SK-N-SH treated with all-trans-retinoic acid at 6 μM for 48 hours (cell line): ENCODE results near the gene UGT1A5.
"Not testable (repeated sequence)": the region's sequence is repeated elsewhere in the genome, so short reads cannot be mapped to it uniquely, and the experiment has no call there.

ENCODE experiments used
- ATAC-seq: fragments of 200-7000 bp; cut with Tn5 transposase; 3 replicates; pipeline ENCODE4 v1.9.1; 2020; ENCODE audit warnings: mild to moderate bottlenecking, moderate library complexity
- ARNTL ChIP-seq: fragments of 450-650 bp; formaldehyde crosslinking; IDR thresholded peaks from 2 replicates; pipeline ENCODE4 v1.5.0; 2020; ENCODE audit warnings: low read depth, mild to moderate bottlenecking, moderate library complexity, borderline replicate concordance
- BACH2 ChIP-seq: fragments of 250-450 bp; sonication (Bioruptor Pico); IDR thresholded peaks from 2 replicates; pipeline ENCODE4 v1.9.0; 2021; ENCODE audit warnings: mild to moderate bottlenecking, borderline replicate concordance
- CREB5 ChIP-seq: fragments of 250-450 bp; sonication (Bioruptor Pico); IDR thresholded peaks from 2 replicates; pipeline ENCODE4 v1.5.1; 2020; ENCODE audit warnings: low read depth, mild to moderate bottlenecking, moderate library complexity
- CSDC2 ChIP-seq: fragments of 250-450 bp; sonication (Bioruptor Pico); IDR thresholded peaks from 2 replicates; pipeline ENCODE4 v1.5.0; 2020; ENCODE audit warnings: mild to moderate bottlenecking, moderate library complexity
- CSRNP3 ChIP-seq: fragments of 250-450 bp; sonication (Bioruptor Pico); IDR thresholded peaks from 2 replicates; pipeline ENCODE4 v1.5.1; 2021; ENCODE audit warnings: mild to moderate bottlenecking, moderate library complexity
- ESRRG ChIP-seq: fragments of 250-450 bp; sonication (Bioruptor Pico); IDR thresholded peaks from 2 replicates; pipeline ENCODE4 v1.6.1; 2021; ENCODE audit warnings: mild to moderate bottlenecking
- GLIS3 ChIP-seq: fragments of 250-450 bp; sonication (Bioruptor Pico); IDR thresholded peaks from 2 replicates; pipeline ENCODE4 v1.5.0; 2020; ENCODE audit warnings: mild to moderate bottlenecking, moderate library complexity
- ISL1 ChIP-seq: fragments of 250-450 bp; sonication (Bioruptor Pico); IDR thresholded peaks from 2 replicates; pipeline ENCODE4 v2.1.2; 2022; ENCODE audit warnings: mild to moderate bottlenecking, moderate library complexity
- OSR1 ChIP-seq: fragments of 250-450 bp; sonication (Bioruptor Pico); IDR thresholded peaks from 2 replicates; pipeline ENCODE4 v1.8.0; 2022; ENCODE audit warnings: moderate library complexity, mild to moderate bottlenecking, inconsistent platforms
- PPARA ChIP-seq: fragments of 250-450 bp; sonication (Bioruptor Pico); IDR thresholded peaks from 2 replicates; pipeline ENCODE4 v1.5.0; 2020; ENCODE audit warnings: mild to moderate bottlenecking, borderline replicate concordance
- RARB ChIP-seq: fragments of 250-450 bp; sonication (Bioruptor Pico); IDR thresholded peaks from 2 replicates; pipeline ENCODE4 v1.8.0; 2021; ENCODE audit warnings: mild to moderate bottlenecking, moderate library complexity
- SNAI2 ChIP-seq: fragments of 250-450 bp; sonication (Bioruptor Pico); IDR thresholded peaks from 2 replicates; pipeline ENCODE4 v1.5.0; 2020; ENCODE audit warnings: mild to moderate bottlenecking, moderate library complexity
- TCF4 ChIP-seq: fragments of 250-450 bp; sonication (Bioruptor Pico); IDR thresholded peaks from 2 replicates; pipeline ENCODE4 v1.8.0; 2021; ENCODE audit warnings: mild to moderate bottlenecking, moderate library complexity, borderline replicate concordance
- TSHZ2 ChIP-seq: fragments of 250-450 bp; sonication (Bioruptor Pico); IDR thresholded peaks from 2 replicates; pipeline ENCODE4 v1.5.0; 2020; ENCODE audit warnings: mild to moderate bottlenecking, moderate library complexity
- ZC3H10 ChIP-seq: fragments of 250-450 bp; sonication (Bioruptor Pico); IDR thresholded peaks from 2 replicates; pipeline ENCODE4 v1.5.1; 2021; ENCODE audit warnings: mild to moderate bottlenecking, moderate library complexity
- ZFP3 ChIP-seq: fragments of 250-450 bp; sonication (Bioruptor Pico); IDR thresholded peaks from 2 replicates; pipeline ENCODE4 v1.5.0; 2020; ENCODE audit warnings: mild to moderate bottlenecking, moderate library complexity
- ZFP30 ChIP-seq: fragments of 450-650 bp; formaldehyde crosslinking; IDR thresholded peaks from 2 replicates; pipeline ENCODE4 v1.5.0; 2022; ENCODE audit warnings: mild to moderate bottlenecking, moderate library complexity
- ZNF565 ChIP-seq: fragments of 450-650 bp; formaldehyde crosslinking; conservative IDR thresholded peaks from 2 replicates; pipeline ENCODE4 v1.5.0; 2020; ENCODE audit warnings: low read depth, mild to moderate bottlenecking, moderate library complexity
- ZNF70 ChIP-seq: fragments of 450-650 bp; formaldehyde crosslinking; IDR thresholded peaks from 2 replicates; pipeline ENCODE4 v1.5.0; 2020; ENCODE audit warnings: mild to moderate bottlenecking, moderate library complexity
- ZNF8 ChIP-seq: fragments of 450-650 bp; formaldehyde crosslinking; IDR thresholded peaks from 2 replicates; pipeline ENCODE4 v1.5.0; 2020; ENCODE audit warnings: mild to moderate bottlenecking, moderate library complexity
- TF ChIP-seq, protein P1 (sequence below): fragments of 250-450 bp; sonication (Bioruptor Pico); IDR thresholded peaks from 2 replicates; pipeline ENCODE4 v1.8.0; 2020; ENCODE audit warnings: mild to moderate bottlenecking, moderate library complexity, borderline replicate concordance

The UGT1A5 gene

DNA sequence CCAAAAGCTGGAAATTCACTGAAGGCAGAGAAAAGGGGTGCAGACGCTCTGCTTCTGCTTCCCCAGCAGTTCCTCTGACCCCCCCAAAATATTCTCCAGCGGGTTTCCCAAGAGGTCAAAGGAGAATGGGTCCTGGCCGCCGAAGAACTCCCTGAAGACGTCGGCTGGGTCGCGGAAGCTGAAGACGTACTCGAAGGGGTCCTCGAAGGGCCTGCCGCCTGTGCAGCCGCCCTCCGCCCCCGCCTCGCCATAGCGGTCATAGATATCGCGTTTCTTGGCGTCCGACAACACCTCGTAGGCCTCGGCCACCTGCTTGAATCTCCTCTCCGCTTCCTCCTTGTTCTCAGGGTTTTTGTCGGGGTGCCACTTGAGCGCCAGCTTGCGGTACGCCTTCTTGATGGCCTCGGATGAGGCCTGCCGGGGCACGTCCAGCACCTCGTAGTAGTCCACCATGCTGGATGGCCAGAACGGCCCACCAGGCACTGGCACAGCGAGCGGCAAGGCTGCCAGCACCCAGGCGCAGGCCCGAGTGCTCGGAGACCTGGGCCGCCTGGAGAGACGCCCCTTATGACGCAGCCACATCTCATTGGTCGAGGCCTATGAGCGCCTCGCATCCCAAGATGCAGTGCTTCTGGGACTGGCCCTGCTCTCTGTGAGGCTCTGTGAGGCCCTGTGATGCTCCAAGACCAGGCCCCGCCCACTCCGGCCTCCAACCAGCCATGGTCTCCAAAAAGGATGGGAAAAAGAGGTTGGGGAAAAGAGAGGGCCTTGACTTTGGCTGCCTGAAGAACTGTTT lies 31.0 kb downstream of the UGT1A5 start (continued):
- TF ChIP-seq, protein P1, sequence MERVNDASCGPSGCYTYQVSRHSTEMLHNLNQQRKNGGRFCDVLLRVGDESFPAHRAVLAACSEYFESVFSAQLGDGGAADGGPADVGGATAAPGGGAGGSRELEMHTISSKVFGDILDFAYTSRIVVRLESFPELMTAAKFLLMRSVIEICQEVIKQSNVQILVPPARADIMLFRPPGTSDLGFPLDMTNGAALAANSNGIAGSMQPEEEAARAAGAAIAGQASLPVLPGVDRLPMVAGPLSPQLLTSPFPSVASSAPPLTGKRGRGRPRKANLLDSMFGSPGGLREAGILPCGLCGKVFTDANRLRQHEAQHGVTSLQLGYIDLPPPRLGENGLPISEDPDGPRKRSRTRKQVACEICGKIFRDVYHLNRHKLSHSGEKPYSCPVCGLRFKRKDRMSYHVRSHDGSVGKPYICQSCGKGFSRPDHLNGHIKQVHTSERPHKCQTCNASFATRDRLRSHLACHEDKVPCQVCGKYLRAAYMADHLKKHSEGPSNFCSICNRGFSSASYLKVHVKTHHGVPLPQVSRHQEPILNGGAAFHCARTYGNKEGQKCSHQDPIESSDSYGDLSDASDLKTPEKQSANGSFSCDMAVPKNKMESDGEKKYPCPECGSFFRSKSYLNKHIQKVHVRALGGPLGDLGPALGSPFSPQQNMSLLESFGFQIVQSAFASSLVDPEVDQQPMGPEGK = no peak
- TF ChIP-seq GLIS3 (CRISPR knock-in tag) (no peak), ARNTL (CRISPR knock-in tag) (no peak)
- TF ChIP-seq, all 23 proteins: peak for 0

DNA sequence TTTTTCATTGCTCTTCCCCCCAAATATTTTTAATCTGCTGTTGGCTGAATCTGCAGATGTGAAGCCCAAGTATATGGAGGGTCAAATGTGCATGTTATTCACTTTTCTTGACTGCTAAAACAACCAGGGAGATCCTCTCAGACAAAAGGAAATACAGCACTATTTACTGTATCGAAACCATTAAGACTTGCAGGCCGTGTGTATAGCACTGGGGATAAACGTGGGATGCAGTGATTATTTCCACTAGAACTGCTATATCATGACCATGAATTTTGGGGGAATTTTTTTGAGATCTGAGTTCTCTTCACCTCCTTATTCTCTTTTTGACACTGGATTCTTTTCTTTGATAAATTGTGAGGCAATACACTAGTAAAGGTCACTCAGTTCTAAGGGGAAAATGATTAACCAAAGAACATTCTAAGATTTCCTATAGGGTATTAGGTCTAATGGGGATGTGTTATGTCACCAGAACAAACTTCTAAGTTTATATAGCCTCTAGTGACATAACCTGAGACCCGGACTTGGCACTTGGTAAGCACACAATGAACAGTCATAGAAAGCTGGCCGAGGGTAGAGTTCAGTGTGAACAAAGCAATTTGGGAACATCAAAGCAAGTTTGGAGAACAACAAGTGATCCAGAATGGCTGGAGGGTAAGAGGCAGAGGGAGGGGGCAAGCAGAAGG lies 32.5 kb downstream of the UGT1A5 start:
- no peak for ATAC-seq
- TF ChIP-seq SNAI2 = no peak
- TF ChIP-seq, all 23 proteins: peak for 0

GRCh38 chr2:233745838-233746237 lies 33.1 kb downstream of the UGT1A5 start:
- not testable (repeated sequence) for ATAC-seq

DNA sequence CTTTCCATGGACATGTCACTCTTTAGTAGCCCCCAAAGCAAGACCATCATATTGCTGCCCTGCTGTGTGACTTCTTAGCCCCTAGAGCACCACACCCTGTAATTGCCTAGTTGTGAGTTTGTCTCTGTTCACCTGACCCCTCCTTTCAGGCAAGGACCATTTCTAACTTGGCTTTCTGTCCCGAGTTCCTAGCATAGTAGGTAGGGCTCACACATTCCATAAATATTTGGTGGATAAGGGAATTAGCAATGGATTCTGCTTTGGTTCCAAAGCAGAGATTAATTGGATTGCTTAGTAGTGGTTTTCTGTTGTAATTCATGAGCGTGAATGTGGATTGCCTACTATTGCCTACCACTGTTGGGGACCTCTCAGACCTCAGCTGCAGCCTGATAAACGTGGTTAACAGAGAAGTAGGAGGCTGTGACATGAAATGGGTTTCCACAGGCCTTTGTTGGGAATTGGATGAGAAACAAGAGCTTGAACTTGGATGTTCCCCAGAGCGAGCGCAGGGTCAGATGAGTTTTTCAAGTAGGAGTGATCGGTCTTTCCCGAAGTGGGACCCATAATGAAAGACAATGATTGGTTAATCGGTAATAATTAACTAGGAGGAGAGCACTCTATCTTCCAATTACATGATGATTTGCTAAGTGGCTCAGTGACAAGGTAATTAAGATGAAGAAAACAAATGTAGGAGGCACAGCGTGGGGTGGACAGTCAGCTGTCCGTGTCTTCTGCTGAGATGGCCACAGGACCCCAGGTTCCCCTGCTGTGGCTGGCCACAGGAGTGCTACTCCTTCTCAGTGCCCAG lies 34.0 kb downstream of the UGT1A5 start:
- no peak for ATAC-seq
- TF ChIP-seq RARB (CRISPR knock-in tag) (no peak), ISL1 (peak; percentile 47)

DNA sequence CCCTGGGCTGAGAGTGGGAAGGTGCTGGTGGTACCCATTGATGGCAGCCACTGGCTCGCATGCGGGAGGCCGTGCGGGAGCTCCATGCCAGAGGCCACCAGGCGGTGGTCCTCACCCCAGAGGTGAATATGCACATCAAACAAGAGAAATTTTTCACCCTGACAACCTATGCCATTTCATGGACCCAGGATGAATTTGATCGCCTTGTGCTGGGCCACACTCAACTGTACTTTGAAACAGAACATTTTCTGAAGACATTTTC lies 34.5 kb downstream of the UGT1A5 start:
- ATAC-seq = no peak
- TF ChIP-seq GLIS3 (CRISPR knock-in tag) (no peak), TCF4 (CRISPR knock-in tag) (no peak), ZC3H10 (no peak), BACH2 (CRISPR knock-in tag) (no peak), CSDC2 (CRISPR knock-in tag) (no peak), PPARA (no peak), CSRNP3 (CRISPR knock-in tag) (no peak), ZFP3 (CRISPR knock-in tag) (no peak), ISL1 (no peak), ZNF70 (no peak), OSR1 (no peak), ZNF8 (CRISPR knock-in tag) (no peak), TSHZ2 (no peak), ZNF565 (CRISPR knock-in tag) (no peak), ZFP30 (CRISPR knock-in tag) (no peak), ARNTL (CRISPR knock-in tag) (no peak), CREB5 (CRISPR knock-in tag) (no peak), SNAI2 (no peak), ESRRG (no peak)
- TF ChIP-seq, protein P1 = no peak

- not testable (repeated sequence) for ATAC-seq
These were observed 38.0 kb downstream of the UGT1A5 start for GRCh38 chr2:233750689-233751088.

DNA sequence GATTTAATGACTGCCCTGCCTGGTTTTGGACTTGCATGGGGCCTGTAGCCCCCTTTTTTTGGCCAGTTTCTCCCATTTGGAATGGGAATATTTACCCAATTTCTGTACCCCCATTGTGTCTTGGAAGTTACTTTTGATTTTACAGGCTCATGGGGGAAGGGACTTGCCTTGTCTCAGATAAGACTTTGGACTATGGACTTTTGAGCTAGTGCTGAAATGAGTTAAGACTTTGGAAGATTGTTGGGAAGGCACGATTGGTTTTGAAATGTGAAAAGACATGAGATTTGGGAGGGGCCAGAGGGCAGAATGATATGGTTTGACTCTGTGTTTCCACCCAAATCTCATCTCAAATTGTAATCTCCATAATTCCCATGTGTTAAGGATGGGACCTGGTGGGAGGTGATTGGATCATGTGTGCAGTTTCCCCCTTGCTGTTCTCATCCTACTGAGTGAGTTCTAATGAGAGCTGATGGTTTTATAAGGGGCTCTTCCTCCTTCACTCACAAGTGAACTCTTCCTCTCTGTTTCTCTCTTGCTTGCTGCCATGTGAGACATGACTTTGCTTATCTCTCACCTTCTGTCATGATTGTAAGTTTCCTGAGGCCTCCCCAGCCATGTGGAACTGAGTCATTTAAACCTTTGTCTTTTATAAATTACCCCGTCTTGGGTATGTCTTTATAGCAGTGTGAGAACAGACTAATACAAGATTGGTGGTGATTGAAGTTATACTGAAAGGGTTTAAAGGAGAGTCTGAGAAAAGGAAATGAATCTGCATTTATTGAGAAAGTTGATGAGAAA lies 38.7 kb downstream of the UGT1A5 start:
- ATAC-seq = not testable (repeated sequence)
